ENCODE data around the gene ANK3.

Gene ANK3

DNA sequence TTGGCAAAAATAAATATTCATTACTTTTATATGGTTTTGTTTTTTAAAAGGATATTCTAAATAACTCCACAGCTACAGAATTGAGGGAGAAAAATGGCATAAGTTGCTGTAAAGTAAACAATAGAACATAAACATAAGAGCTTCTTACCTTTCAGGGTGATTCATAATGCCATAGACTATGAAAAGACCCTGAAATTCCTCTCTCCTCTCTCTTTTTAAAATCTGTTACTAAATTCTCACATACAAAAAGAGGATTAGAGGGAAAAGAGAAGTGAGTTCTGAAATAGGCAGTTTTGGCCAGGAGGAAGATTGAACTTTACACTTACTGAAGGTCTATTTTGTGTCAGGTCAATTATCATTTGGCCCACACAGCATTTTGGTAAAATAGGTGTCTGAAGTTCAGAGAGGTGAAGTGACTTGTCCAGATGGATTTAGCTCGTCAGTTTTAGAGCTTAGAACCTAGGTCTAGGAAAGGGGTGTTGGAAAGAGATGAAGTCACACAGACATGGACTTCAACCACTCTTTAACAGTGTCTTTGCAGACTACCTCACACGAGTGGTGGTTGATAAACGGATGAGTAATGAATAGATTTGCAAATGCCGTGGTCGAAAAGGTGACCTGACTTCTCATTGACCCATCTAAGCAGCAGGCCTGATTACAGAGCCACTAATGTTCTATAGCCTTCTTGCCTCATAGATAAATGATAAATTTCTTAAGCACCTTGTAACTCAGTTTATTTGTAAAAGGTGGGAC is 292.7 kb downstream of the ANK3 start:
- WGBS = 77% methylated on average over 5 of the region's 5 CpGs
- Histone ChIP-seq H2BK120ac (ENCODE audit: low read depth, low read length) (no peak overlapping the region), H3K27ac (ENCODE audit: low read length, poor library complexity, severe bottlenecking) (no peak overlapping the region), H3K14ac (ENCODE audit: low read length in 2 of 2) (no peak overlapping the region), H3K4me1 (ENCODE audit: control insufficient read depth, insufficient read depth, low read depth, low read length) (no peaks in the 10 kb centered on the region), H3K9ac (ENCODE audit: low read length) (no peak overlapping the region), H3K4me2 (ENCODE audit: low read length, poor library complexity, severe bottlenecking) (no peak overlapping the region), H3K4me3 (ENCODE audit: insufficient read depth in 1 of 2, low read depth in 1 of 2, low read length in 2 of 2) (no peak overlapping the region), H2BK5ac (ENCODE audit: low read depth, low read length, poor library complexity, severe bottlenecking) (no peak overlapping the region), H3K79me1 (replicated peaks; ENCODE audit: low read length, poor library complexity, severe bottlenecking) (no peaks in the 10 kb centered on the region), H2AFZ (ENCODE audit: low read depth, low read length) (no peak overlapping the region), H2AK5ac (ENCODE audit: low read length, severe bottlenecking) (no peak overlapping the region), H2BK12ac (ENCODE audit: low read length in 2 of 2) (no peak overlapping the region), H3K27me3 (ENCODE audit: control insufficient read depth in 1 of 2, insufficient read depth in 1 of 2, low read length in 2 of 2) (no peaks in the 10 kb centered on the region), H3K18ac (ENCODE audit: low read depth in 1 of 2, low read length in 2 of 2) (no peak overlapping the region), H3K4ac (ENCODE audit: low read depth in 1 of 2, low read length in 2 of 2) (no peak overlapping the region), H4K91ac (ENCODE audit: low read length) (no peak overlapping the region), H3K9me3 (ENCODE audit: control insufficient read depth, low read length) (no peaks in the 10 kb centered on the region), H3K36me3 (ENCODE audit: control insufficient read depth in 1 of 2, insufficient read depth in 2 of 2, low read depth in 1 of 2, low read length in 2 of 2) (no peaks in the 10 kb centered on the region), H3K23ac (ENCODE audit: low read length in 2 of 2) (no peak overlapping the region), H2BK15ac (ENCODE audit: low read depth, poor library complexity, severe bottlenecking) (no peak overlapping the region), H4K8ac (ENCODE audit: low read length) (no peak overlapping the region)
- DNase-seq = peak; percentile 6

DNA sequence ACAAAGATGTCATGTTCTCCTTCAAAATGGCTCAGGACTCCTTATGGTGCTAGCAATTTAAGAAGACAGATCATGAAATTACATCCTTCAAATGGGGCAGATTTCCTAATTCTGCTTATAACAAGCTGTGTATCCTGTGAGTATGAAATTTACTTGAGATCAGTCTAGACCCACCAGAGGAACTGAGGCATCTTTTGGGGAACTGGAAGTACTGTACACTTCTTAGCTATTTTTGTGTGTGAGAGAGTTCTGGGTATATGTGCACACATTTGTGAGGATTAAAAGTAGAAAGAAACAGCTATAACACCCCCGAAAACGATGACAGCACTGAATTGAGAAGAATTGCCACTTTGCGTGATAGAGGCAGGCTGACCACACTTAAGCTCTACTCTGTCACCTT is 296.4 kb downstream of the ANK3 start:
- Histone ChIP-seq H4K8ac (ENCODE audit: low read length) (no peak overlapping the region), H3K9ac (ENCODE audit: low read length) (no peak overlapping the region), H3K14ac (ENCODE audit: low read length in 2 of 2) (no peak overlapping the region), H3K9me3 (ENCODE audit: control insufficient read depth, low read length) (no peaks in the 10 kb centered on the region), H2BK5ac (ENCODE audit: low read depth, low read length, poor library complexity, severe bottlenecking) (no peak overlapping the region), H3K27ac (ENCODE audit: low read length, poor library complexity, severe bottlenecking) (no peak overlapping the region), H3K4me2 (ENCODE audit: low read length, poor library complexity, severe bottlenecking) (no peak overlapping the region), H3K4ac (ENCODE audit: low read depth in 1 of 2, low read length in 2 of 2) (no peak overlapping the region), H2BK120ac (ENCODE audit: low read depth, low read length) (no peak overlapping the region), H3K23ac (ENCODE audit: low read length in 2 of 2) (no peak overlapping the region), H3K4me3 (ENCODE audit: insufficient read depth in 1 of 2, low read depth in 1 of 2, low read length in 2 of 2) (no peak overlapping the region), H3K27me3 (ENCODE audit: control insufficient read depth in 1 of 2, insufficient read depth in 1 of 2, low read length in 2 of 2) (no peaks in the 10 kb centered on the region), H3K36me3 (ENCODE audit: control insufficient read depth in 1 of 2, insufficient read depth in 2 of 2, low read depth in 1 of 2, low read length in 2 of 2) (no peaks in the 10 kb centered on the region), H3K18ac (ENCODE audit: low read depth in 1 of 2, low read length in 2 of 2) (no peak overlapping the region), H4K91ac (ENCODE audit: low read length) (no peak overlapping the region), H3K79me1 (replicated peaks; ENCODE audit: low read length, poor library complexity, severe bottlenecking) (no peaks in the 10 kb centered on the region), H3K4me1 (ENCODE audit: control insufficient read depth, insufficient read depth, low read depth, low read length) (peaks cover 1% of the 10 kb centered on the region), H2AFZ (ENCODE audit: low read depth, low read length) (no peak overlapping the region), H2BK12ac (ENCODE audit: low read length in 2 of 2) (no peak overlapping the region), H2AK5ac (ENCODE audit: low read length, severe bottlenecking) (no peak overlapping the region), H2BK15ac (ENCODE audit: low read depth, poor library complexity, severe bottlenecking) (no peak overlapping the region)
- no peak for DNase-seq
- WGBS = 96% methylated on average over 3 of the region's 3 CpGs

- Histone ChIP-seq H3K27ac (ENCODE audit: low read length, poor library complexity, severe bottlenecking) (no peak overlapping the region), H3K4me3 (ENCODE audit: insufficient read depth in 1 of 2, low read depth in 1 of 2, low read length in 2 of 2) (no peak overlapping the region), H2BK12ac (ENCODE audit: low read length in 2 of 2) (no peak overlapping the region), H2AK5ac (ENCODE audit: low read length, severe bottlenecking) (no peak overlapping the region), H3K36me3 (ENCODE audit: control insufficient read depth in 1 of 2, insufficient read depth in 2 of 2, low read depth in 1 of 2, low read length in 2 of 2) (no peaks in the 10 kb centered on the region), H2BK5ac (ENCODE audit: low read depth, low read length, poor library complexity, severe bottlenecking) (no peak overlapping the region), H4K91ac (ENCODE audit: low read length) (no peak overlapping the region), H3K18ac (ENCODE audit: low read depth in 1 of 2, low read length in 2 of 2) (no peak overlapping the region), H3K9me3 (ENCODE audit: control insufficient read depth, low read length) (no peaks in the 10 kb centered on the region), H4K8ac (ENCODE audit: low read length) (no peak overlapping the region), H3K4me2 (ENCODE audit: low read length, poor library complexity, severe bottlenecking) (no peak overlapping the region), H3K79me1 (replicated peaks; ENCODE audit: low read length, poor library complexity, severe bottlenecking) (no peaks in the 10 kb centered on the region), H2BK120ac (ENCODE audit: low read depth, low read length) (no peak overlapping the region), H3K9ac (ENCODE audit: low read length) (no peak overlapping the region), H3K23ac (ENCODE audit: low read length in 2 of 2) (no peak overlapping the region), H3K27me3 (ENCODE audit: control insufficient read depth in 1 of 2, insufficient read depth in 1 of 2, low read length in 2 of 2) (no peaks in the 10 kb centered on the region), H2BK15ac (ENCODE audit: low read depth, poor library complexity, severe bottlenecking) (no peak overlapping the region), H2AFZ (ENCODE audit: low read depth, low read length) (no peak overlapping the region), H3K4ac (ENCODE audit: low read depth in 1 of 2, low read length in 2 of 2) (no peak overlapping the region), H3K4me1 (ENCODE audit: control insufficient read depth, insufficient read depth, low read depth, low read length) (peaks cover 1% of the 10 kb centered on the region), H3K14ac (ENCODE audit: low read length in 2 of 2) (no peak overlapping the region)
- 80% methylated on average over 2 of the region's 2 CpGs for WGBS
- no peak for DNase-seq
These were observed 302.8 kb downstream of the ANK3 start for GRCh38 chr10:60086862-60087261.

DNA sequence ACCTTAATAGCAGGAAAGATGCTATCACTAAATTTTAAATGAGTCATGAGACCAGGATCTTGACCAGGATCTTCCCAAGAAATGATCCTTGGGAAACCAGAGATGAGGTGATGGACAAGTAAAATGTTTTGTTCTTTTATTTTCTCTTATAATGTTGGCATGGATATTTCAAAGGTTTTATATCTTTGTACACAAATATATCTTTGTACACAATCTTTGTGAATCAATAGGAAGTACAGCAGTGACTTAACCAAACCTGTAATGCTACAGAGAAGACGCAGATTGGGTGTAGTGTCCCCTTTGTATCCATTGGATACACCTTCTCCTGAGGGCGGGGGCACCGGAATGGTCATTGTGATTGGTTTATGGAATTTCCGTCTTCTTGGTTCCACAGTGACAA is 303.3 kb downstream of the ANK3 start:
- Histone ChIP-seq H3K4me3 (ENCODE audit: insufficient read depth in 1 of 2, low read depth in 1 of 2, low read length in 2 of 2) (no peak overlapping the region), H3K4ac (ENCODE audit: low read depth in 1 of 2, low read length in 2 of 2) (no peak overlapping the region), H3K4me1 (ENCODE audit: control insufficient read depth, insufficient read depth, low read depth, low read length) (peaks cover 1% of the 10 kb centered on the region), H2BK120ac (ENCODE audit: low read depth, low read length) (no peak overlapping the region), H3K18ac (ENCODE audit: low read depth in 1 of 2, low read length in 2 of 2) (no peak overlapping the region), H2BK15ac (ENCODE audit: low read depth, poor library complexity, severe bottlenecking) (no peak overlapping the region), H3K27me3 (ENCODE audit: control insufficient read depth in 1 of 2, insufficient read depth in 1 of 2, low read length in 2 of 2) (no peaks in the 10 kb centered on the region), H2AFZ (ENCODE audit: low read depth, low read length) (no peak overlapping the region), H2BK12ac (ENCODE audit: low read length in 2 of 2) (no peak overlapping the region), H2AK5ac (ENCODE audit: low read length, severe bottlenecking) (no peak overlapping the region), H4K8ac (ENCODE audit: low read length) (no peak overlapping the region), H3K9me3 (ENCODE audit: control insufficient read depth, low read length) (no peaks in the 10 kb centered on the region), H3K23ac (ENCODE audit: low read length in 2 of 2) (no peak overlapping the region), H3K36me3 (ENCODE audit: control insufficient read depth in 1 of 2, insufficient read depth in 2 of 2, low read depth in 1 of 2, low read length in 2 of 2) (no peaks in the 10 kb centered on the region), H3K79me1 (replicated peaks; ENCODE audit: low read length, poor library complexity, severe bottlenecking) (no peaks in the 10 kb centered on the region), H3K14ac (ENCODE audit: low read length in 2 of 2) (no peak overlapping the region), H2BK5ac (ENCODE audit: low read depth, low read length, poor library complexity, severe bottlenecking) (no peak overlapping the region), H3K9ac (ENCODE audit: low read length) (no peak overlapping the region), H3K27ac (ENCODE audit: low read length, poor library complexity, severe bottlenecking) (no peak overlapping the region), H4K91ac (ENCODE audit: low read length) (no peak overlapping the region), H3K4me2 (ENCODE audit: low read length, poor library complexity, severe bottlenecking) (no peak overlapping the region)
- no peak for DNase-seq
- 96% methylated on average over 4 of the region's 4 CpGs for WGBS

Data from mesenchymal stem cell (in vitro differentiated cells and primary cell).